Colon (tissue), 2 donors: Measurements from ENCODE around the gene RNMT.
"Not testable (repeated sequence)": the region's sequence is repeated elsewhere in the genome, so short reads cannot be mapped to it uniquely, and the experiment has no call there.

ENCODE experiments used
- FAIRE-seq: peaks from 2 replicates; lab custom pipeline; 2012; peaks lifted over from hg19 to GRCh38; lab: Jason Lieb, UNC
- donor health status: control.
- donor health status: control.

RNMT gene

DNA sequence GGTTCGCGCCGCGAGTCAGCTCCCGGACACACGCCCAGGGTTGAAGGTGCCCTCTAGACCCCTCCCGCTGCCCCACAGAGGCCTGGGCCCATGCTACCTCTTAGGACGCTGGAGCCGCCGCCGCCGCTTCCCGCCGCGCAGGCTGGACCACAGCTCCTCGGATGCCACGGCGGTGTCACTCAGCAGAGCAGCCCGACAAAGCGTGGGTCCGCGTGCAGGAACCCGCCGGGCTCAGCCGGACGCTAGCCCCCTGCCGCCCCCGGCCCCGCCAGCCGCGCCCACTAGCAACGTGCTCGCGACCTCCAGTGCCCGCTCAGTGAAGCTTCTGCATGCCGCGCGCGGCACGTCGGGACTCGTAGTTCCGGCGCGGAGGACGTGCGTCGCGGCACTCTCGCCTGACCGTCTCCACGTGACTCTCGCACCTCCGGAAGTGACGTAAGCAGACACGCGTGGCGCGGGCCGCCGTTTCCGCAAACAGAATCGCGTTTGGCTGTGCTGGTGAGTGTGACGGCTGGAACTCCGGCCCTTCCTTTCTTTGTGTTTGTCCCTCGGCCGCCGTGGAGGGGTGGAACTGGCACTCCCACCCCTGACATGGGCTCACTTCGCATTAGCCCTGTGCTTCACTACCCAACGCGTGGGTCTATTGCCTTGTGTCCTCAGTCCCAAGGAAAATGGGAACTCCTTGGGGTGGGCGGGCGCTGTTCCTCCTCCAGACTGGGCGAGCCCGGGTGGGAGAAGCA is at the start of gene RNMT, which contains the start of gene FAM210A:
TSS of gene RNMT (plus strand) at position 442 of the 740 bp plus-strand sequence. CDS start 4,845 bp downstream, outside the sequence.
TSS of gene FAM210A (minus strand) at position 327 of the 740 bp plus-strand sequence. CDS start 44,481 bp downstream, outside the sequence.
- FAIRE-seq, result no peak

DNA sequence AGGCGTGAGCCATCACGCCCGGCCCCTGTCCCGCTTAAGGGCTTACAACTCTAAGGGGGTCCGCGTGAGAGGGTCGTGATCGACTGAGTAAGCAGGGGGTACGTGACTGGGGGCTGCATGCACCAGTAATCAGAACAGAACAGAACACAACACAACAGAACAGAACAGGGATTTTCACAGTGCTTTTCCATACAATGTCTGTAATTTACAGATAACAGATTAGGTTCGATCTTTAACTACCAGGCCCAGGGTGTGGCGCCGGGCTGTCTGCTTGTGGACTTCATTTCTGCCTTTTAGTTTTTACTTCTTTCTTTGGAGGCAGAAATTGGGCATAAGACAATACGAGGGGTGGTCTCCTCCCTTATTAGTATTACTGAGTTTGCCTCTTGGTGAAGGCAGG is 49.1 kb upstream of the RNMT start:
- FAIRE-seq, result not testable (repeated sequence)

DNA sequence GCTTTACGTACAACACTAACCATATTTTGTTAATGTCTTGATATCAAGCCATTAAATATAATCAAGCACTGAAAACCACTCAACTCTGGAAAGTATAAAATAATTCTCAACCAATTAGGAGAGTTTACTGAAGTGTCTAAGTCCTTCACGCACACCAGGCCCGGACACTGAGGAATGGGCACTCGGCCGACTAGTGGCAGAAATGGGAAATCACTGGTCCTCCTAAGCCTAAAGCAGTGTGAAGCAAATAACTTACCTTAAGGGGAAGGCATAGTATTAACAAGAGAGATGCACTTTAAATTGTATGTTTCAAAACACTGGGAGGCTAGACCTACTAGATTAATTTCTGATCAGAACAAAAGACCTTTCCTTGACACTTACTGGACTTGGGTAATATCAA is 45.9 kb upstream of the RNMT start:
- FAIRE-seq, result no peak

DNA sequence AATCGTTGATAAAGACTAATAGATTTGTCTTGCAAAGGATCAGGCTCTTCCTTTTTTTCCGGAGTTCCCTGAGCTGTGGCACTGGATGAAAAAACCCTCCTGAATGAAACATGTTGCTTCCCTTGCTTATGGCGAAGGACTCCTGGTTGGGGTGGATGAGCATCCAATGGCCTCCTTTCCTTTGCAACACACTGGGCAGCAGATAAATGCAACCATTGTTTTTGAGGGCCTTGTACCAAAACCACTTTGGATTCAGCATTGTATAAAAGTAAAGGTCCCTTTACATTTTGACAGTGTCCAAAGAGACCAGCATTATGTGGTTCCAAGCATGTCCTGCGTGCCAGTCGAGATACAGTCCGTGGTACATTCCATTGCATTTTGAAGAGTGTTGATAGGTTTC is 44.8 kb upstream of the RNMT start:
- FAIRE-seq, result no peak

DNA sequence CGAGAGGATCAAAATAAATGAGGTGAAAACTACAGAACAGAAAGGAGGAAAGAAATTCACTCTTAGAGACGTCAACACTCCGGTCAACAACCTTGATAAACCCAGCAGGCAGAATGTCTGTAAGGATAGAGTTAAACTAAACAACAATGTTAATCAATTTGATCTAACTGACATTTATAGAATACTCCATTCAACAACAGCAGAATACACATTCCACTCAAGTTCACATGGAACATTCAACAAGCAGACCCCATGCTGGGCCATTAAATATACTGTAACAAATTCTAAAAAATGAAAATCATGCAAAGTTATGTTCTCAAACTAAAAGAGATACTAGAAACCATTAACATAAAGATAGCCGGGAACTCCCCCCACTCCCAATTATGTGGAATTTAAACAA is 41.9 kb upstream of the RNMT start:
- FAIRE-seq, result no peak

DNA sequence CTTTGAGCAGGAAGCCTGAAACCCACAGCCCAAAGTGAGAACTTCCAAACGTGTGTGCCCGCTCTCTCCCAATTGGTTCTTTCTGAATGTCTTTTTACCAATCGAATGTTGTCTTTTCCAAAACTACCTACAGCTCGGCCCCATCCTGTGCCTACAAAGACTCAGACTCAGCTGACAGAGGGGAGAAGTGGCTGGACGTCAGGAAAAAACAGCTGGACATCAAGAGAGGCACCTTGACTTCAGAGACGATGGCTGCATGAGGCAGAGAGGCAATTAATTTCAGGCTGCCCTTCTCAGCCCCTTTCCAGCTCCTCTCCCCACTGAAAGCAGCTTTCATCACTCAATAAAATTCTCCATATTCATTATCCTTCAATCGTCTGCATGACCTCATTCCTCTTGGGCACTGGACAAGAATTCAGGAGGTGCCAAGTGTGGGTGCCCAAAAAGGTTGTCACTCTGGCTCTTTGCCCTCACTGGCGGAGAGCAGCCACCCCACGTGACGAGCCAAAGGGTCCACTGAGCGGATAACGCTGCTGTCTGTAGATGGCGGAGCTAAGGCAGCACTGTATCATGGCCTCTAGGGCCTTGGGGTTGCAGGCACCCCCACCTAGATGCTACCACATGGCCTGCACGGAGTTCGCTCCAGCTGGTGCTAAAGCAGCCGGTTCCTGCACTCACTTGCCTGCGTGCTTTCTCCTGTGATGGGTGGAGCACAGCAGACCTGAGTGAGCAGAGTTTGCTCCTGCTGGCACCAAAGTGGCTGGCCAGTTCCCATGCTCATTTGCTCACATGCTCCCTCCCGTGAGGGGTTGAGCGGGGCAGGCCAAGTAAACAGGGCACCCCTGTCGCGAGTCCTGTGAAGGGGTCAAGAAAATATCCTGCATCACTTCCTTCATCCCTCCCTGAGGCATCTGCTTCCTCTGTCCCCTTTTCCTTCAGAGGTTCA is 38.0 kb upstream of the RNMT start:
- FAIRE-seq, result no peak

DNA sequence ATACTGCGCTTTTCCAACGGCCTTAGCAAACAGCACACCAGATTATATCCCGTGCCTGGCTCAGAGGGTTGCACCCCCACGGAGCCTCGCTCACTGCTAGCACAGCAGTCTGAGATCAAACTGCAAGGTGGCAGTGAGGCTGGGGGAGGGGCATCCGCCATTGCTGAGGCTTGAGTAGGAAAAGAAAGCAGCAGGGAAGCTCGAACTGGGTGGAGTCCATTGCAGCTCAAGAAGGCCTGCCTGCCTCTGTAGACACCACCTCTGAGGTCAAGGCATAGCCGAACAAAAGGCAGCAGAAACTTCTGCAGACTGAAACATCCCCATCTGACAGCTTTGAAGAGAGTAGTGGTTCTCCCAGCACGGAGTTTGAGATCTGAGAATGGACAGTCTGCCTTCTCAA is 36.4 kb upstream of the RNMT start:
- FAIRE-seq, result not testable (repeated sequence)

DNA sequence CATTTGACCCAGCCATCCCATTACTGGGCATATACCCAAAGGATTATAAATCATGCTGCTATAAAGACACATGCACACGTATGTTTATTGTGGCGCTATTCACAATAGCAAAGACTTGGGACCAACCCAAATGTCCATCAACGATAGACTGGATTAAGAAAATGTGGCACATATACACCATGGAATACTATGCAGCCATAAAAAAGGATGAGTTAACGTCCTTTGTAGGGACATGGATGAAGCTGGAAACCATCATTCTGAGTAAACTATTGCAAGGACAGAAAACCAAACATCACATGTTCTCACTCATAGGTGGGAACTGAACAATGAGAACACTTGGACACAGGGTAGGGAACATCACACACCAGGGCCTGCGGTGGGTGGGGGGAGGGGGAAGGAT is 31.1 kb upstream of the RNMT start:
- FAIRE-seq, result not testable (repeated sequence)

DNA sequence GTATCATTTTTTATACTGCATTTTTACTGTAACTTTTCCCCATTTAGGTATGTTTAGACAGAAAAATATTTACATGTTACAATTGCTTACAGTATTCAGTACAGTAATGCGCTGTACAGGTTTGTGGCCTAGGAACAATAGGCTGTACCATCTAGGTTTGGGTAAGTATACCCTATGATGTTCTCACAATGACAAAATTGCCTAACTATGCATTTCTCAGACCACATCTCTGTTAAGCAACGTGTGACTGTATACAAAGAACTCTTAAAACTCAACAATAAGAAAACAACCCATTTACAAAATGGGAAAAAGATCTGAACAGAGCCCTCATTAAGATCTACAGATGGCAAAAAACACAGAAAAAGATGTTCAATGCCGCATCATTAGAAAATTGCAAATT is 29.5 kb upstream of the RNMT start:
- no peak for FAIRE-seq

DNA sequence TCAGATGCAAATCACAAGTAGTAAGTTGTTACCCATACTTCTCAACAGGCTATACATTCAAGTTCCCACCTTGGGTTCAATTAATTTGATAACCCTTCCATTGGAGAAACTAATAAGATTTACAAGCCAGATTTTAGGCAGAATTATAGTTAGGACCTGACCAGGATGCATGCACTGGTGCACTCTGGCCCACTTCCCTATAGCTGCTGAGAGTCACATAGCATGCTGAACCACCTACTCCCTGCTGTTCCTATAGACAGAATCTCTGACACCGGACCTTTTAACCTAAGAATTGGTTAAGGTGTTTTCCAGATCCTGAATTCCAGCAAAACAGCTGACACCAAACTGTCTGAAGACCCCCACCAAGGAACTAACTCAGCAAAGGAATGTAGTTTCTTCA is 26.3 kb upstream of the RNMT start:
- FAIRE-seq, result no peak

DNA sequence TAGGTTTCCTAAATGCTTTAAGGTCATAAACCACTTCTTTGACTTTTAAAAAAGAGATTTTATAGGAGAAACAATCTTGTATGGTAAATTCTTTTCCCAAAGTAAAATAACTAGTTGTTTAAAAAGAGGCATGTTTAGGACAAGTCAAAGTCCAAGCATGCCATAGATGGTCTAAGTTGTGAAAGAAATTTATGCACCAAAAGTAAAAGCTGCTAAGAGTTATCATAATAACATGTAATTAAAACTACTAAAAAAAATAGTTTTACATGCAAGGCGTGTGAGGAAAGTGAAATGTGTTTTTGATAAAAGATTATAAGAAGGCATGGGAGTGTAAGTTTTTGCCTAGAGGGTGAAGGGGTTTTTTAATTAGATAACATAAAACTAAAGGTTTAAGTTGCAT is 22.6 kb upstream of the RNMT start:
- no peak for FAIRE-seq

DNA sequence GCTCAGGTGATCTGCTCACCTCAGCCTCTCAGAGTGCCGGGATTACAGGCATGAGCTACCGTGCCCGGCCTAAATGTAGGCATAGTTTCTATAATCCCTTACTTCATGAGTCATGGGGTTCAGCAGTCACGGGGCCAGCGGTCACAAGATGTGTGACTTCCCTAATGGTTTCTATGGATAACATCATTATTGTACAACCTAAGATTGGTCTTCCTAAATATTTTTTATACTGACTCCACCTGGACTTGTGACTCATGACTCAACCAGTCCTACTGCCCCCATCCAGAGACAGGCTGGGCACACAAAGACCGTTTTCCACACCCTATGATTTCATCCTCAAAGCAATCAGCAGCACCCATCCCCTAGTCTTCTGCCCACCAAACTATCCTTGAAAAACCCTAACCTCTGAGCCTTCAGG is 16.1 kb upstream of the RNMT start:
- FAIRE-seq, result no peak

DNA sequence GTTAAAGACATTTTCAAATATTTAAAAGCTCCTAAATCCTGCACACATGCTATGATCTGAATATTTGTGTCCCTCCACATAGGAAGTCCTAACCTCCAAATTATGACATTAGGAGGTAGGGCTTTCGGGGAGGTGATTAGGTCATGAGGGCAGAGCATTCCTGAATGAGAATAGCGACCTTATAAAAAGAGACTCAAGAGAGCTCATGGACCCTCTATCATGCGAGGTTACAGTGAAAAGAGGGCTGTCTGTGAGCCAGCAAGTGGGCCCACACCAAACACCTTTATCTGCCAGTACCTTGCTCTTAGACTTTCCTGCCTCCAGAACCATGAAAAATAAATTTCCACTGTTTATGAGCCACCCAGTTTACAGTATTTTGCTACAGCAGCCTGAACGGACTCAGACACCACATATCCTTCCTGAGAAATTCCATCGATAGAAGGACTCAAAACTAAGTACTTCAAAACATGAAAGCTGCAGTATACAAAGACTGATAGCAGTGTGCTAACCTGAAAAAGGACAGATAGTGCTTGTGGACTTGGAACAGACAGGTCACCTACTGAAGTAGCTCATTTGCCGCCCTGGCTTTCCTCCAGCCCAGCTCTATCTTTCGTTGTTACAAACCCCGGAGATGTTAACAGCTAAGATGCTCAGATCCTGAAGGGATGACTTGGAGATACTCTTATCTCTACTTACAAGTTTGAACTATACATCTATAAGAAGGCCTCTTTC is 13.9 kb upstream of the RNMT start:
- FAIRE-seq, result no peak

DNA sequence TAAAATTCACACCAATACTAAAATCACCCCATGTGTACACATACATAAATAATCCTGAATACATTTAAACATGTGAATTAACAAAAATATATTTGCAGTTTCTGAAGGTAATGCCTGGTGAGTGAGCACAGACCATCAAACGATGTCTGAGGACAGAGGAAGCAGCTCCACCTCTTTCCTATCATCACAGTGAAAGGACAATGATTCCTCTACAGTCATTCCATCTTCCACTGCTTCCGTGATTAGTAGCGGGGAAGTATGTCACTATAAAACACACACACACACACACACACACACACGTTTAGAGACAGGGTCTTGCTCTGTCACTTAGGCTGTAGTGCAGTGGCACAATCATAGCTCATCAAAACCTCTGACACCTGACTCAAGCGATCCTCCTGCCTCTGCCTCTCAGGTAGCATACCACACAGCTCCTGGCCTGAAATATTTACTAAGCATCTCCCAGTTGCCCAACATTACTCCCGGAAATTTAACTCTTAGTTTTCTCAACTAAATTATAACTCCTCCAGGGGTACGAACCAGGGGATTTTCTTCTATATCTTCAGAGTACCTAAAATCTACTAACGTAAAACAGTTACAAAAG is 12.9 kb upstream of the RNMT start:
- no peak for FAIRE-seq

DNA sequence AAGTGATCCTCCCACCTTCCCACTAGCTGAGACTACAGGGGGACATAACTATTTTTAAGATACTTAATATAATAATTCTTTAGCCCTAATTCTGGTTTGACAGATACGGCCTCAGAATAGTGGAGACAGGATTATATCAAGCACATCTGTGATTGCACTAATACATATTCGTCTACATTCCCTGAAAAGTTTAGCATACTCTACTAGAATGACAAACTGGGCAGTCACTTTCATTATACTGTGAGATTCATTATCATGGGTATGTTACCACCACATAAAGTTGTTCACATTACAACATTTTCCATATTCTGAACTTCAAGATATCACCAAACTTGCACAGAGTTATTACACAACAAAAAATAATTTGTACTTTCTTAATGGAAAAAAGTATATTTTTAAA is 11.1 kb upstream of the RNMT start:
- FAIRE-seq, result no peak

DNA sequence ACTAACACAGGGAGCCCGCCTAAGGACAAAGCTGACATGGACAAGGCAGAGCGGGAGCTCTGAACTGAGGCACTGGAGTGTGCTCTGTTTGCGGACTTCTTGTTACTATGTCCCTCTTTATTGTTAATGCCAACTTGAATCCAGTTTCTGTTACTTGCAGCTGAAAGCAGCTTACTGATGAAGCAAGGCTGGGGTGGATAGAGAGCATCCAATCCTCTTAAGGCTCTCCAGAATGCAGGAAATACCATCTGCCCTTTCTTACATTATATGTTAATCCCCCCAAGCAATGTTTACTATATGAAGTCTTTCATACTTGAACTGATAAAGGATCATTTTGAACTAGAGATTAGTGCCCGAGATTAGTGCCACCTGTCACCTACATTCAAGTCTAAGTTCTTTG is 9.6 kb upstream of the RNMT start:
- no peak for FAIRE-seq

DNA sequence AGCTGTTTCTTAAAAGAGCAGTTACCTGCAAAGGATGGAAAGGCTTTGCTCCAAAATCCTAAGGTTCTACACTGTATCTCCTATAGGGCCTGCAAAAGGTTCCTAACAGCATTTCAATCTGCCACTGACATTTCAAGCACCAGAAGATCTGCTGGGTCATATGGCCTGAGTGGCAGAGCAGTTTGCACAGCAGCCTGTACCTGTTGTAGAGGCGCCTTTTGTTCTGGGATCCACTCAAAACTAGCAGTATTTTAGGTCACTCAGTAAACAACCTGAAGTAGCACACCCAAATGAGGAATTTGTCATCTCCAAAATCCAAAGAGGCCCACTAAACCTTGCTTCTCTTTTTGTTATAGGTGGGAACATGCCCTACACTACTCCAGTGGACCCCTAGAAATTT is 6.3 kb upstream of the RNMT start:
- FAIRE-seq, result no peak

DNA sequence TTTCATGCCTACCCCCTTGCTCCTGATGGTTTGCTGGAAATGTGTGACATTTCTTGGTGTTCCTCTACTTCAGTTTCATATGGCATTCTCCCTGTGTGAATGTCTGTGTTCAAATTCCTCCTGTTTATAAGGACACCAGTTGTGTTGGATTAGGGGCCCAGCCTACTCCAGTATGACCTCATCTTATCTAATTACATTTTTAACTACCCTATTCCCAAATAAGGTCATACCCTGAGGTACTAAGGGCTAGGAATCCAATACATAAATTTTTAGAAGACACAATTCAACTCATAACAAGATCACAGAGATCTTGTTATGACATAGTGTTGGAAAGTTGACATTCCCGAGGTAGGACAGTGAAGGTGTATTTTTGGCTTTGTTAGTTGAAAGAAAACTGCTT is 5.6 kb upstream of the RNMT start:
- no peak for FAIRE-seq

DNA sequence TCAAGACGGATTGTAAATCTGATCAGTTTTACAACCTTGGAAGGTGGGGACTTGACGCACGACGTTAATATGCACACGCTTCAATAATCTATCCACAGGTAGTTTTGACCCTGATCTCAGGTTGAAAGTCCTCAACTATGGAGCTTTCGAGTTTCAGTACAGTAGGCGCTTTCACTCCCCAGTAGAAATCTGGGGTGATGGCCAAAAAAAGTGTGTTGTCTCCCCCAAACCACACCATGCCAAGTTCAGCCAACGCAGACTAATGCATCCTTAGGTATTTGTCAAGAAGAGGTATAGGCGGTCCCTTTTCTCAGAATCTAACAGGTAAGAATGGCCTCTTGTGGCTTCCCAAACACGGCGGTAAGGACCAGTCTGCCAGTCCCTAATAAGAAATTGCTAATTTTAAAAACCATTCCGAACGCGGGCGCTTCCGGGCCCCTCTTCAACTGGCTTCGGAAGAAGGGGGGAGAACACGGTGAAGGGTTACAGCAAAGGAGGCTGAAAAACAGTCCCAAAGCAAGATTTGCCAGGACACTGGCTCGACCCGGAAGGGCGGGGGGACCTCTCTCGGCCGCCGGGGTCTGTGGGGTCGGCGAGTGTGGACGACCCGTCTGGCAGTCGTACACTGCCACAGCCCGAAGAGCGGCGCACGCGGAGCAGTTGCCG is 774 bp upstream of the RNMT start:
- no peak for FAIRE-seq

DNA sequence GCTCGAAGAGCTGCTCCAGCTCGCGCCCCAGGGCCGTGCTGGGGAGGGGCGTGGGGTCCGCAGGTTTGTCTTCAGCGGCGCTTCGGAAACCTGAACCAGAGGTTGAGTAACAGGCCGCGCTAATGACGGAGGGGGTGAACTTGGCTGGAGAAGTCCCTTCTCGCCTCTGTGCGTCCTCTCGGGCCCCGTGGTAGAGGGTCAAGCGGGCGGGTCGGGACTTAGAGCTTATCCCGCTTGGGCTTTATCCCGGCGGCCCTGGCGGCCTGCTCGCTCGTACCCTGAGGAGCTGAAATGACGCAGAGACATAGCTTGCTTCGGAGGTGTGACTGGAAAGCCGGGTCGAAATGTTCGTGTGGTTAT is 479 bp downstream of the RNMT start:
- FAIRE-seq, result no peak

DNA sequence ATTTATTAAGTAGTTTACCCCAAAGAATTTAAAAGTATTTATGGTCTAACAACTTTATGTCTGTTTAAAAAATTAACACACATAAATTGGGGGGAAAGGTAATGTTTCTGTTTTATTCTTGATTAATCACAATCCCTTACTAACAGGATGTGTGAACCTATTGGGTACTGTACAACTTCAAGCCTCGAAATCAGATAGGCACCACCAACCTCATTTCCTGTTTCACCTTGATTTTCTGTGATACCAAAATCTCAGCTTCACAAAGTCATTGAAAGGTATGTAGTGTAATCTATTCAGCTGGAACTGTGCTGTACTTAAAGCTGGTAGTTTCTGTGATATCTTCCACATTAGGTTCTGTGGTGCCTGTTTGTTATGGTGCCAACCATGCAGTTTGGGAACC is 4.0 kb downstream of the RNMT start:
- FAIRE-seq, result no peak

DNA sequence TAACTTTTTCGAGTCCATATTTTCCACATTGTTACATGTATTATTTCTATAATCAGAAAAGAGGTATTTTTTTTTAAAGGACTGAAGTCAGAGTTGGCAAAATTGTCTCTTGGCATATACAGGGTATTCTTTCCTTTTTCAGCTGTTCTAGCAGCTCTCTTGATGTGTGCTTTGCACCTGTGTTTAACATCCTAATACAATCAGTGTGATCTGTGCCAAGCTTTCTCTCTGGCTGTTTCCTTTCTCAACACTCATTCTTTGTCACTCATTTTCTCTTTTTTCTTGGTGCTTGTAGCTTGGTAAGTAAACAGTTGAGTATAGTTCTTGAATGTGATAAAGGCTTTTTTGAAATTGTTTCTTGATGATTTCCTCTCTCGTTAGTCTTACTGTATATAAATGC is 9.2 kb downstream of the RNMT start:
- no peak for FAIRE-seq
